ENCODE results near the gene ZNF385B.

The ZNF385B gene

GRCh38 chr2:179686069-179686468 is 175.3 kb downstream of the ZNF385B start:
- TF ChIP-seq CTCF (IDR thresholded peaks at IDR 0.05; ENCODE audit: insufficient read depth, low read depth, low read length, missing control alignments), result no peak
- DNase-seq (ENCODE audit: low read depth), result no peak

GRCh38 chr2:179685146-179685545 is 176.3 kb downstream of the ZNF385B start:
- DNase-seq (ENCODE audit: low read depth), result no peak
- no peak for TF ChIP-seq CTCF (IDR thresholded peaks at IDR 0.05; ENCODE audit: insufficient read depth, low read depth, low read length, missing control alignments)
- H3K4me3 ChIP-seq (ENCODE audit: low read length), result no peak overlapping the region

More at GRCh38 chr2:179686069-179686468, 175.3 kb downstream of the ZNF385B start:
- no peak overlapping the region for H3K4me3 ChIP-seq (ENCODE audit: low read length)

GRCh38 chr2:179682756-179683155 is 178.7 kb downstream of the ZNF385B start:
- H3K4me3 ChIP-seq (ENCODE audit: low read length), result no peak overlapping the region
- DNase-seq (ENCODE audit: low read depth), result no peak
- no peak for TF ChIP-seq CTCF (IDR thresholded peaks at IDR 0.05; ENCODE audit: insufficient read depth, low read depth, low read length, missing control alignments)

- no peak overlapping the region for H3K4me3 ChIP-seq (ENCODE audit: low read length)
- no peak for DNase-seq (ENCODE audit: low read depth)
- TF ChIP-seq CTCF (IDR thresholded peaks at IDR 0.05; ENCODE audit: insufficient read depth, low read depth, low read length, missing control alignments), result no peak
Observed at GRCh38 chr2:179677746-179678505, 183.5 kb downstream of the ZNF385B start.

- DNase-seq (ENCODE audit: low read depth), result no peak
- no peak overlapping the region for H3K4me3 ChIP-seq (ENCODE audit: low read length)
- no peak for TF ChIP-seq CTCF (IDR thresholded peaks at IDR 0.05; ENCODE audit: insufficient read depth, low read depth, low read length, missing control alignments)
Observed at GRCh38 chr2:179677077-179677688, 184.2 kb downstream of the ZNF385B start.

- H3K4me3 ChIP-seq (ENCODE audit: low read length), result no peak overlapping the region
- DNase-seq (ENCODE audit: low read depth), result peak; percentile 36
- no peak for TF ChIP-seq CTCF (IDR thresholded peaks at IDR 0.05; ENCODE audit: insufficient read depth, low read depth, low read length, missing control alignments)
Observed at GRCh38 chr2:179675435-179675834, 186.0 kb downstream of the ZNF385B start.
